GM12878 (cell line): ENCODE data around the gene RPL34. TPM values are rescaled to one million over a fixed set of nuclear protein-coding genes. Genes with fewer than 3 reads are reported as not detected.

Source experiments
- ATAC-seq: fragments of 200-7000 bp; cut with Tn5 transposase; 3 replicates; pipeline ENCODE4 v1.9.1; 2020; ENCODE audit warnings: mild to moderate bottlenecking, moderate library complexity
- BruUV-seq: library from RNA; stranded (reverse); fragments of 400-500 nt; replicated peaks from 2 replicates; lab custom pipeline; 2021; lab: Mats Ljungman, UMichigan
- CTCF ChIA-PET: fragments of 300-600 bp; sonication (Branson Sonifier 250); formaldehyde crosslinking; extraction: SDS; loops from one replicate; lab custom pipeline; 2021; ENCODE audit warnings: inconsistent platforms; lab: Yijun Ruan, JAX
- POLR2A ChIA-PET: fragments of 350-600 bp; formaldehyde crosslinking; extraction: SDS; loops from one replicate; lab custom pipeline; 2021; ENCODE audit warnings: inconsistent platforms; lab: Charles Lee
- RAD21 ChIA-PET: fragments of 300-600 bp; sonication (Branson Sonifier 250); formaldehyde crosslinking; loops from one replicate; lab custom pipeline; 2023; ENCODE audit warnings: antibody characterized with exemption; ENCODE audit not compliant: unreplicated experiment; lab: Charles Lee
- SMC1A ChIA-PET: fragments of 300-600 bp; sonication (Branson Sonifier 250); formaldehyde crosslinking; loops from one replicate; lab custom pipeline; 2023; ENCODE audit not compliant: unreplicated experiment, uncharacterized antibody; lab: Charles Lee
- DNase-seq: peaks from one replicate; pipeline ENCODE4 v3.0.0-alpha.2; 2011; ENCODE audit warnings: low read depth, low spot score
- FAIRE-seq: peaks from 3 replicates; lab custom pipeline; 2011; peaks lifted over from hg19 to GRCh38; lab: Jason Lieb, UNC
- H2AFZ ChIP-seq: 2 replicates; pipeline ENCODE4 v1.6.0; 2011; ENCODE audit warnings: low read depth, low read length, control low read depth; ENCODE audit not compliant: control insufficient read depth
- H3K27ac ChIP-seq: 2 replicates; pipeline ENCODE4 v1.5.1; 2011; ENCODE audit warnings: control low read depth; ENCODE audit not compliant: control insufficient read depth, insufficient read depth
- H3K27me3 ChIP-seq, 2 experiments: replicated peaks in 1 of 2; 2 replicates each; pipeline versions ENCODE4 v1.6.0 to v1.6.1; 2011; ENCODE audit warnings: low read length in 1 of 2; ENCODE audit not compliant: control insufficient read depth in 2 of 2, insufficient read depth in 2 of 2
- H3K36me3 ChIP-seq, 2 experiments: 2 replicates each; pipeline ENCODE4 v1.5.1; 2011; ENCODE audit warnings: low read length in 1 of 2; ENCODE audit not compliant: control insufficient read depth in 2 of 2, insufficient read depth in 2 of 2
- H3K4me1 ChIP-seq: 2 replicates; pipeline ENCODE4 v1.6.1; 2011; ENCODE audit warnings: mild to moderate bottlenecking, low read length, moderate library complexity, mixed read lengths; ENCODE audit not compliant: control insufficient read depth, insufficient read depth
- H3K4me2 ChIP-seq: 2 replicates; pipeline ENCODE4 v1.6.0; 2011; ENCODE audit warnings: control low read depth; ENCODE audit not compliant: control insufficient read depth, insufficient read depth
- H3K4me3 ChIP-seq: fragments of 200-600 bp; sonication (generic); 2 replicates; pipeline ENCODE4 v1.5.1; 2016
- H3K79me2 ChIP-seq: 2 replicates; pipeline ENCODE4 v1.6.0; 2011; ENCODE audit warnings: low read length; ENCODE audit not compliant: control insufficient read depth, insufficient read depth
- H3K9ac ChIP-seq: 2 replicates; pipeline ENCODE4 v1.8.0; 2011; ENCODE audit warnings: low read length, control low read depth, mixed read lengths; ENCODE audit not compliant: control insufficient read depth, insufficient read depth
- H3K9me3 ChIP-seq: replicated peaks from 3 replicates; pipeline ENCODE4 v1.5.1; 2011; ENCODE audit warnings: mild to moderate bottlenecking, low read length; ENCODE audit not compliant: control insufficient read depth, insufficient read depth
- H4K20me1 ChIP-seq: 2 replicates; pipeline ENCODE4 v1.6.0; 2011; ENCODE audit not compliant: control insufficient read depth, insufficient read depth
- ATF7 ChIP-seq: fragments of 450-650 bp; IDR thresholded peaks from 2 replicates; pipeline ENCODE4 v1.6.1; 2016; ENCODE audit warnings: low read depth, mild to moderate bottlenecking
- CREB1 ChIP-seq: IDR thresholded peaks from 2 replicates; pipeline ENCODE4 v1.6.1; 2012; ENCODE audit warnings: low read depth, mild to moderate bottlenecking, inconsistent platforms
- ETV6 ChIP-seq, 2 experiments: fragments of 450-650 bp in 1 of 2; IDR thresholded peaks in 1 of 2; conservative IDR thresholded peaks in 1 of 2; 2 replicates each; pipeline ENCODE4 v1.6.1; 2014; ENCODE audit warnings: antibody characterized with exemption in 1 of 2, borderline replicate concordance in 1 of 2, low read depth in 1 of 2, mild to moderate bottlenecking in 1 of 2, moderate library complexity in 1 of 2
- EZH2 ChIP-seq: IDR thresholded peaks from 2 replicates; pipeline ENCODE4 v1.6.1; 2012; ENCODE audit warnings: low read depth, mild to moderate bottlenecking, control low read depth, inconsistent platforms, low read length, borderline replicate concordance; ENCODE audit not compliant: control insufficient read depth
- GABPA ChIP-seq: IDR thresholded peaks from 2 replicates; pipeline ENCODE4 v1.6.1; 2014; ENCODE audit warnings: antibody characterized with exemption, low read depth, mild to moderate bottlenecking, inconsistent platforms
- MYC ChIP-seq: IDR thresholded peaks from 2 replicates; pipeline ENCODE4 v1.6.1; 2011; ENCODE audit warnings: mild to moderate bottlenecking, low read length, moderate library complexity, inconsistent platforms; ENCODE audit not compliant: insufficient read depth, insufficient replicate concordance, insufficient read length, severe bottlenecking
- RB1 ChIP-seq: fragments of 450-650 bp; formaldehyde crosslinking; IDR thresholded peaks from 2 replicates; pipeline ENCODE4 v1.6.1; 2017; ENCODE audit warnings: mild to moderate bottlenecking, borderline replicate concordance
- RUNX3 ChIP-seq: IDR thresholded peaks from 2 replicates; pipeline ENCODE4 v1.6.1; 2012; ENCODE audit warnings: low read length, inconsistent platforms
- SMAD5 ChIP-seq: IDR thresholded peaks from 2 replicates; pipeline ENCODE4 v1.6.1; 2016; ENCODE audit warnings: antibody characterized with exemption, low read depth
- TBL1XR1 ChIP-seq: IDR thresholded peaks from 2 replicates; pipeline ENCODE4 v1.6.1; 2012; ENCODE audit warnings: low read depth, low read length, improper control_type of control experiment
- YY1 ChIP-seq: IDR thresholded peaks from 2 replicates; pipeline ENCODE4 v1.6.1; 2011; ENCODE audit warnings: low read depth, mild to moderate bottlenecking, low read length
- ZNF217 ChIP-seq: fragments of 450-650 bp; IDR thresholded peaks from 2 replicates; pipeline ENCODE4 v1.6.1; 2017; ENCODE audit warnings: antibody characterized with exemption, mild to moderate bottlenecking
- whole genome bisulfite sequencing: methylation state at CpG from one replicate; pipeline ENCODE4 v1.1.6; 2016; ENCODE audit warnings: low lambda C conversion rate; ENCODE audit not compliant: insufficient replicate concordance, insufficient coverage; ENCODE audit errors: missing lambda C conversion rate; 5-methylcytosine and 5-hydroxymethylcytosine counted together
- in situ Hi-C: fragments of 300-500 bp; cut with MboI; formaldehyde crosslinking; loops from 9 replicates; pipeline ENCODE4 v1.14.3; 2018; ENCODE audit warnings: mixed read lengths
- intact Hi-C: fragments of 100-400 bp; cut with micrococcal nuclease; formaldehyde crosslinking; loops from one replicate; pipeline ENCODE4 v1.14.2; 2022; ENCODE audit not compliant: unreplicated experiment
- polyA plus RNA-seq, 11 experiments: library from polyadenylated mRNA; depleted of rRNA in 4 of 11; unstranded in 6 of 11; stranded (reverse) in 5 of 11; fragments of >200 nt; fragmentation: Nextera tagmentation in 4 of 11; fragmentation: Illumina TruSeq in 1 of 11; extraction: Ambion mirVana in 4 of 11; extraction: Trizol in 1 of 11; gene quantifications; 1 replicate in 1 of 11; 2 replicates in 10 of 11; pipeline versions ENCODE4 v1.2.1 to v1.2.3, GENCODE V29; 2011 to 2016; ENCODE audit warnings: inconsistent platforms in 2 of 11, missing spikeins in 2 of 11, low read depth in 1 of 11
- total RNA-seq, 4 experiments: library from RNA; depleted of rRNA in 3 of 4; stranded (reverse); fragments of >200 nt in 3 of 4; fragmentation: Illumina TruSeq in 1 of 4; extraction: Trizol in 1 of 4; gene quantifications; 2 replicates each; pipeline versions ENCODE4 v1.2.1 to v1.2.3, GENCODE V29; 2013 to 2021
- TF ChIP-seq, protein P1 (sequence below): fragments of 150-350 bp; IDR thresholded peaks from 2 replicates; pipeline ENCODE4 v1.6.1; 2016; ENCODE audit warnings: low read depth, low read length

The RPL34 gene
- total and polyA plus RNA-seq, 10 of the 15 experiments (the other 5 are each of a cell fraction or from before 2014, with no cell fraction given): 1,792 to 6,697 (median 2,464) TPM

DNA sequence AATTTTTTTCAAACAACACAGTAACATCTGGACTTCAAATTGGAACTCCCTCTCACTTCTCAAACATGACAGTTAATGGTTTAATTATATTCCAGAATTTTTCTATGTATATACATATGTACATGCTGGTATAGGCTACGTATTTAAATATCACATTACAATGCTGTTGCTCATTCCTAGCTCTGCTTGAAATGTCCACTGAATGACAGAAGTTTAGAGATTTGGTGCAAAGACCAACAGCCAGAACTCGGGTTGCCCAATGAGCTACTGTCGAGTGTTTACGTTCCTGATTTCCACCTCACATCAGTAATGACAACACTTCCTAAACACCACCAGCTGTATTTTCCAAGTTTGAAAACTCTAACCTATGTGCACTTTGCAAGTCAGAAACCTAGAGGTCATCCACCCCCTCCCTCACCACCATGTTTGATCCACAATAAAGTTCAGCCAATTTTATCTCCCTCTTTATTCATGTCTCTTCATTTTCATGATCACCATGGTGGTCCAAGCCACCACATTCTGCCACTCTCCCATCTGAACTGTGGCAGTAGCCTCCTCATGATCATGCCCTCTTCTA lies 49.3 kb upstream of the RPL34 start:
- no peak for FAIRE-seq
- BruUV-seq: no TSS peak
- no peak for ATAC-seq
- intact Hi-C loops: loop anchor here (5.0 kb wide), 1 partner anchor 814 kb away; no protein-coding TSS in a partner anchor
- no peak for TF ChIP-seq ZNF217
- TF ChIP-seq, all 136 proteins: peak for 0
- ChIA-PET RAD21 (interaction anchor here (1.0 to 4.3 kb wide), 5 partner anchors 26 to 552 kb away, joined by 4 to 39 read pairs (median 9); no protein-coding TSS in a partner anchor), CTCF (interaction anchor here (0.6 to 6.0 kb wide), 12 partner anchors 14 to 1521 kb away, joined by 3 to 90 read pairs (median 4); no protein-coding TSS in a partner anchor), SMC1A (interaction anchor here (0.6 to 5.5 kb wide), 8 partner anchors 12 to 676 kb away, joined by 3 to 42 read pairs (median 3); no protein-coding TSS in a partner anchor), POLR2A (interaction anchor here (1.1 kb wide), 1 partner anchor 11 kb away, joined by 3 read pairs; no protein-coding TSS in a partner anchor)
- DNase-seq: no peak
- no peaks in the 10 kb centered on the region for H3K36me3 ChIP-seq
- no peaks in the 10 kb centered on the region for H3K79me2 ChIP-seq
- H3K4me3 ChIP-seq: no peak overlapping the region
- no peak overlapping the region for H3K4me2 ChIP-seq
- WGBS: 3% methylated on average over 4 of the region's 4 CpGs
- in situ Hi-C loops: loop anchor here (5.0 kb wide), 1 partner anchor 554 kb away; no protein-coding TSS in a partner anchor
- no peaks in the 10 kb centered on the region for H3K4me1 ChIP-seq
- no peaks in the 10 kb centered on the region; a peak in 1 of 4 replicates for H3K27me3 ChIP-seq
- no peak overlapping the region for H3K27ac ChIP-seq
- no peaks in the 10 kb centered on the region for H4K20me1 ChIP-seq
- no peak overlapping the region for H3K9ac ChIP-seq
- no peaks in the 10 kb centered on the region for H3K9me3 ChIP-seq
- no peak overlapping the region for H2AFZ ChIP-seq

- RAD21 ChIA-PET: interaction anchor here (0.7 to 4.3 kb wide), 4 partner anchors 541 to 724 kb away, joined by 3 to 36 read pairs (median 8); no protein-coding TSS in a partner anchor
- no peaks in the 10 kb centered on the region for H3K4me1 ChIP-seq
- no peak overlapping the region for H2AFZ ChIP-seq
- in situ Hi-C loops: loop anchor here (5.0 kb wide), 1 partner anchor 557 kb away; no protein-coding TSS in a partner anchor
- POLR2A ChIA-PET: no interaction called here
- DNase-seq: no peak
- SMC1A ChIA-PET: interaction anchor here (0.7 to 5.5 kb wide), 5 partner anchors 9 to 556 kb away, joined by 3 to 42 read pairs (median 4); partner anchors contain the start of gene RPL34
- H3K79me2 ChIP-seq: no peaks in the 10 kb centered on the region
- BruUV-seq: no TSS peak
- no peaks in the 10 kb centered on the region; a peak in 1 of 4 replicates for H3K27me3 ChIP-seq
- H3K36me3 ChIP-seq: no peaks in the 10 kb centered on the region
- intact Hi-C loops: loop anchor here (5.0 kb wide), 1 partner anchor 817 kb away; no protein-coding TSS in a partner anchor
- no peak for FAIRE-seq
- CTCF ChIA-PET: interaction anchor here (0.7 to 6.0 kb wide), 9 partner anchors 8 to 816 kb away, joined by 3 to 90 read pairs (median 4); no protein-coding TSS in a partner anchor
- H3K27ac ChIP-seq: no peak overlapping the region
- no peak for ATAC-seq
- 18% methylated on average over 3 of the region's 3 CpGs for WGBS
- no peak overlapping the region for H3K4me3 ChIP-seq
- H3K9ac ChIP-seq: no peak overlapping the region
- H3K9me3 ChIP-seq: no peaks in the 10 kb centered on the region
- H4K20me1 ChIP-seq: no peaks in the 10 kb centered on the region
- H3K4me2 ChIP-seq: no peak overlapping the region
- TF ChIP-seq, protein P1, sequence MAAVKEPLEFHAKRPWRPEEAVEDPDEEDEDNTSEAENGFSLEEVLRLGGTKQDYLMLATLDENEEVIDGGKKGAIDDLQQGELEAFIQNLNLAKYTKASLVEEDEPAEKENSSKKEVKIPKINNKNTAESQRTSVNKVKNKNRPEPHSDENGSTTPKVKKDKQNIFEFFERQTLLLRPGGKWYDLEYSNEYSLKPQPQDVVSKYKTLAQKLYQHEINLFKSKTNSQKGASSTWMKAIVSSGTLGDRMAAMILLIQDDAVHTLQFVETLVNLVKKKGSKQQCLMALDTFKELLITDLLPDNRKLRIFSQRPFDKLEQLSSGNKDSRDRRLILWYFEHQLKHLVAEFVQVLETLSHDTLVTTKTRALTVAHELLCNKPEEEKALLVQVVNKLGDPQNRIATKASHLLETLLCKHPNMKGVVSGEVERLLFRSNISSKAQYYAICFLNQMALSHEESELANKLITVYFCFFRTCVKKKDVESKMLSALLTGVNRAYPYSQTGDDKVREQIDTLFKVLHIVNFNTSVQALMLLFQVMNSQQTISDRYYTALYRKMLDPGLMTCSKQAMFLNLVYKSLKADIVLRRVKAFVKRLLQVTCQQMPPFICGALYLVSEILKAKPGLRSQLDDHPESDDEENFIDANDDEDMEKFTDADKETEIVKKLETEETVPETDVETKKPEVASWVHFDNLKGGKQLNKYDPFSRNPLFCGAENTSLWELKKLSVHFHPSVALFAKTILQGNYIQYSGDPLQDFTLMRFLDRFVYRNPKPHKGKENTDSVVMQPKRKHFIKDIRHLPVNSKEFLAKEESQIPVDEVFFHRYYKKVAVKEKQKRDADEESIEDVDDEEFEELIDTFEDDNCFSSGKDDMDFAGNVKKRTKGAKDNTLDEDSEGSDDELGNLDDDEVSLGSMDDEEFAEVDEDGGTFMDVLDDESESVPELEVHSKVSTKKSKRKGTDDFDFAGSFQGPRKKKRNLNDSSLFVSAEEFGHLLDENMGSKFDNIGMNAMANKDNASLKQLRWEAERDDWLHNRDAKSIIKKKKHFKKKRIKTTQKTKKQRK: no peak
- TF ChIP-seq SMAD5: no peak
- TF ChIP-seq YY1: no peak
- TF ChIP-seq ETV6 (conservative IDR thresholded peaks at IDR 0.05 in 1 of 2, IDR thresholded peaks at IDR 0.05 in 1 of 2; ENCODE audit: borderline replicate concordance in 1 of 2, low read depth in 1 of 2): no peak
- no peak for TF ChIP-seq ATF7
- no peak for TF ChIP-seq MYC
- no peak for TF ChIP-seq RUNX3
- no peak for TF ChIP-seq CREB1
- TF ChIP-seq EZH2: no peak
- TF ChIP-seq RB1: no peak
- no peak for TF ChIP-seq GABPA
- no peak for TF ChIP-seq TBL1XR1
Observed at GRCh38 chr4:108574402-108574801, 46.0 kb upstream of the RPL34 start.
